IMR-90 (cell line): ENCODE results near the gene PTGES2. TPM values are rescaled to one million over a fixed set of nuclear protein-coding genes. Genes with fewer than 3 reads are reported as not detected.

ENCODE experiments used
- ATAC-seq: fragments of 200-7000 bp; cut with Tn5 transposase; 2 replicates; pipeline ENCODE4 v1.9.1; 2020; ENCODE audit warnings: low read depth, mild to moderate bottlenecking, moderate library complexity
- BruUV-seq: library from RNA; stranded (reverse); fragments of 400-500 nt; replicated peaks from 2 replicates; lab custom pipeline; 2021; lab: Mats Ljungman, UMichigan
- CTCF ChIA-PET: fragments of 300-600 bp; formaldehyde crosslinking; extraction: SDS; loops from one replicate; lab custom pipeline; 2021; ENCODE audit warnings: antibody characterized with exemption; lab: Yijun Ruan, JAX
- POLR2A ChIA-PET: fragments of 300-600 bp; sonication (Branson Sonifier 250); formaldehyde crosslinking; loops from one replicate; lab custom pipeline; 2022; ENCODE audit warnings: antibody characterized with exemption; ENCODE audit not compliant: unreplicated experiment; lab: Charles Lee
- DNase-seq: peaks from one replicate; pipeline ENCODE4 v3.0.0; 2013
- H2AFZ ChIP-seq: replicated peaks from 2 replicates; pipeline ENCODE3; 2013; ENCODE audit warnings: low read length, mild to moderate bottlenecking; ENCODE audit not compliant: poor library complexity
- H2AK5ac ChIP-seq: 2 replicates; pipeline ENCODE4 v1.6.1; 2013; ENCODE audit warnings: low read depth, low read length, inconsistent platforms
- H2AK9ac ChIP-seq: replicated peaks from 2 replicates; pipeline ENCODE3; 2013; ENCODE audit warnings: mild to moderate bottlenecking, low read depth, low read length, moderate library complexity; ENCODE audit not compliant: poor library complexity
- H2BK120ac ChIP-seq: 2 replicates; pipeline ENCODE4 v1.6.1; 2013; ENCODE audit warnings: low read depth, low read length, inconsistent platforms
- H2BK15ac ChIP-seq: 3 replicates; pipeline ENCODE4 v1.6.1; 2013; ENCODE audit warnings: low read depth, low read length, inconsistent platforms
- H2BK20ac ChIP-seq: 2 replicates; pipeline ENCODE4 v1.6.1; 2013; ENCODE audit warnings: low read depth, mild to moderate bottlenecking, inconsistent platforms, low read length, moderate library complexity
- H2BK5ac ChIP-seq: 2 replicates; pipeline ENCODE4 v1.6.1; 2013; ENCODE audit warnings: mild to moderate bottlenecking, low read depth, low read length, inconsistent platforms; ENCODE audit not compliant: poor library complexity, severe bottlenecking
- H3K14ac ChIP-seq: replicated peaks from 2 replicates; pipeline ENCODE4 v1.6.1; 2013; ENCODE audit warnings: low read depth, low read length, inconsistent platforms
- H3K18ac ChIP-seq: 2 replicates; pipeline ENCODE4 v1.6.1; 2013; ENCODE audit warnings: low read depth, low read length, control low read depth
- H3K23ac ChIP-seq: 2 replicates; pipeline ENCODE4 v1.6.1; 2013; ENCODE audit warnings: low read depth, low read length, inconsistent platforms
- H3K27ac ChIP-seq: 2 replicates; pipeline ENCODE4 v1.5.1; 2013; ENCODE audit warnings: mild to moderate bottlenecking, control low read depth, low read length; ENCODE audit not compliant: insufficient read depth
- H3K27me3 ChIP-seq: 2 replicates; pipeline ENCODE4 v1.6.1; 2013; ENCODE audit warnings: low read length; ENCODE audit not compliant: control insufficient read depth, insufficient read depth
- H3K36me3 ChIP-seq: 2 replicates; pipeline ENCODE4 v1.6.1; 2013; ENCODE audit warnings: low read length, mixed read lengths; ENCODE audit not compliant: control insufficient read depth, insufficient read depth
- H3K4ac ChIP-seq: 2 replicates; pipeline ENCODE4 v1.6.1; 2013; ENCODE audit warnings: low read depth, low read length, inconsistent platforms
- H3K4me1 ChIP-seq: 2 replicates; pipeline ENCODE4 v1.6.1; 2013; ENCODE audit warnings: low read length, mixed read lengths; ENCODE audit not compliant: control insufficient read depth, insufficient read depth
- H3K4me2 ChIP-seq: 2 replicates; pipeline ENCODE4 v1.6.1; 2013; ENCODE audit warnings: low read depth, mild to moderate bottlenecking, control low read depth, low read length, moderate library complexity
- H3K4me3 ChIP-seq: 2 replicates; pipeline ENCODE4 v1.5.1; 2013; ENCODE audit warnings: low read depth, mild to moderate bottlenecking, control low read depth, low read length, moderate library complexity; ENCODE audit not compliant: insufficient read depth
- H3K56ac ChIP-seq: 2 replicates; pipeline ENCODE4 v1.6.1; 2013; ENCODE audit warnings: low read length, inconsistent platforms; ENCODE audit not compliant: insufficient read depth; ENCODE audit errors: extremely low read depth
- H3K79me1 ChIP-seq, 2 experiments: 2 replicates each; pipeline ENCODE4 v1.6.1; 2013; ENCODE audit warnings: low read length in 2 of 2, inconsistent platforms in 1 of 2, low read depth in 1 of 2
- H3K9ac ChIP-seq: 2 replicates; pipeline ENCODE4 v1.6.1; 2013; ENCODE audit warnings: low read depth, low read length, control low read depth
- H3K9me1 ChIP-seq: 2 replicates; pipeline ENCODE4 v1.6.1; 2013; ENCODE audit warnings: low read length, inconsistent platforms; ENCODE audit not compliant: insufficient read depth
- H3K9me3 ChIP-seq: 2 replicates; pipeline ENCODE4 v1.6.1; 2013; ENCODE audit warnings: low read length; ENCODE audit not compliant: control insufficient read depth, insufficient read depth
- H4K20me1 ChIP-seq: 2 replicates; pipeline ENCODE4 v1.6.1; 2013; ENCODE audit warnings: low read length, inconsistent platforms; ENCODE audit not compliant: insufficient read depth
- H4K5ac ChIP-seq: 2 replicates; pipeline ENCODE4 v1.6.1; 2013; ENCODE audit warnings: mild to moderate bottlenecking, low read depth, low read length, control low read depth
- H4K8ac ChIP-seq, 2 experiments: 2 replicates each; pipeline ENCODE4 v1.6.1; 2013; ENCODE audit warnings: low read depth in 2 of 2, low read length in 2 of 2, control low read depth in 1 of 2, inconsistent platforms in 1 of 2
- H4K91ac ChIP-seq: 2 replicates; pipeline ENCODE4 v1.6.1; 2013; ENCODE audit warnings: low read depth, low read length, inconsistent platforms; ENCODE audit not compliant: insufficient read depth
- CHD1 ChIP-seq: IDR thresholded peaks from 2 replicates; pipeline ENCODE4 v1.6.1; 2012; ENCODE audit warnings: low read depth, low read length, improper control_type of control experiment
- MXI1 ChIP-seq: IDR thresholded peaks from 2 replicates; pipeline ENCODE4 v1.6.1; 2012; ENCODE audit warnings: low read depth, mild to moderate bottlenecking, low read length, moderate library complexity, borderline replicate concordance
- WGBS, 2 experiments: methylation state at CpG; one replicate each; pipeline versions ENCODE4 v1.1.5 to v1.1.7; 2013; ENCODE audit warnings: missing lambda C conversion rate in 2 of 2; ENCODE audit not compliant: insufficient read length in 1 of 2; ENCODE audit errors: extremely low coverage in 2 of 2; 5-methylcytosine and 5-hydroxymethylcytosine counted together
- dilution Hi-C: fragments of 300-500 bp; cut with HindIII; formaldehyde crosslinking; loops from one replicate; pipeline ENCODE4 v1.14.3; 2018; ENCODE audit warnings: low sequenced_read_pairs; ENCODE audit not compliant: unreplicated experiment
- in situ Hi-C: fragments of 300-500 bp; cut with MboI; formaldehyde crosslinking; loops from 3 replicates; pipeline ENCODE4 v1.14.3; 2019; ENCODE audit warnings: low sequenced_read_pairs, inconsistent platforms, mixed read lengths
- intact Hi-C: fragments of 100-400 bp; cut with micrococcal nuclease; formaldehyde crosslinking; loops from 2 replicates; pipeline ENCODE4 v1.10.0; 2022
- polyA plus RNA-seq, 3 experiments: library from polyadenylated mRNA; depleted of rRNA; stranded (reverse); fragments of >200 nt; gene quantifications; 2 replicates each; pipeline ENCODE4 v1.2.3, GENCODE V29; 2012; ENCODE audit warnings: low replicate concordance in 1 of 3
- total RNA-seq: library from RNA; depleted of rRNA; stranded (reverse); fragments of >200 nt; gene quantifications from 2 replicates; pipeline ENCODE4 v1.2.3, GENCODE V29; 2012
- TF ChIP-seq, protein P1 (sequence below): conservative IDR thresholded peaks from 2 replicates; pipeline ENCODE4 v1.5.1; 2012; ENCODE audit warnings: mild to moderate bottlenecking, low read depth, low read length, improper control_type of control experiment

PTGES2 gene
- total and polyA plus RNA-seq, 2 of the 4 experiments (the other 2 are of a cell fraction) = 100 to 107 TPM

DNA sequence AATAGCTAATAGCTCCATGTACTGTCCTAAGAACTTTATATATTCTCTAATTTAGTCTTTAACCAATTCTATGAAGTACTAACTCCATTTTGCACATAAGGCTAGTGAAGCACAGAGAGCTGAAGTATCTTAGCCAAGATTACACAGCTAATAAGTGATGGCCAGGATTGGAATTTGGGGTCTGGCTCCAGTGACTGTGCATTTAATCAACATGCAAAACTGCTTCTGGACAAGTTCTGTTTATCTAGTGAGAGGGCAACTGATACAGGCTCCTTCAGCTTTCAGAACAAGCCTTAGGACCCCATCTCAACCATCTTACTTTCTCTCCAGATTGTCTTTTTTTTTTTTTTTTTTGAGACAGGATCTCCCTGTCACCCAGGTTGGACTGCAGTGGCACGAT, 38.2 kb downstream of the PTGES2 start:
- H4K91ac ChIP-seq = no peak overlapping the region
- peaks cover 25 to 69% of the 10 kb centered on the region in 2 experiments for H3K79me1 ChIP-seq
- ATAC-seq = no peak
- H3K36me3 ChIP-seq = no peaks in the 10 kb centered on the region
- no peak overlapping the region for H2BK120ac ChIP-seq
- WGBS, 2 experiments = no CpG with 5 or more reads among the region's 1 CpG
- TF ChIP-seq CHD1 = no peak
- TF ChIP-seq, protein P1, sequence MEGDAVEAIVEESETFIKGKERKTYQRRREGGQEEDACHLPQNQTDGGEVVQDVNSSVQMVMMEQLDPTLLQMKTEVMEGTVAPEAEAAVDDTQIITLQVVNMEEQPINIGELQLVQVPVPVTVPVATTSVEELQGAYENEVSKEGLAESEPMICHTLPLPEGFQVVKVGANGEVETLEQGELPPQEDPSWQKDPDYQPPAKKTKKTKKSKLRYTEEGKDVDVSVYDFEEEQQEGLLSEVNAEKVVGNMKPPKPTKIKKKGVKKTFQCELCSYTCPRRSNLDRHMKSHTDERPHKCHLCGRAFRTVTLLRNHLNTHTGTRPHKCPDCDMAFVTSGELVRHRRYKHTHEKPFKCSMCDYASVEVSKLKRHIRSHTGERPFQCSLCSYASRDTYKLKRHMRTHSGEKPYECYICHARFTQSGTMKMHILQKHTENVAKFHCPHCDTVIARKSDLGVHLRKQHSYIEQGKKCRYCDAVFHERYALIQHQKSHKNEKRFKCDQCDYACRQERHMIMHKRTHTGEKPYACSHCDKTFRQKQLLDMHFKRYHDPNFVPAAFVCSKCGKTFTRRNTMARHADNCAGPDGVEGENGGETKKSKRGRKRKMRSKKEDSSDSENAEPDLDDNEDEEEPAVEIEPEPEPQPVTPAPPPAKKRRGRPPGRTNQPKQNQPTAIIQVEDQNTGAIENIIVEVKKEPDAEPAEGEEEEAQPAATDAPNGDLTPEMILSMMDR = no peak
- TF ChIP-seq MXI1 = no peak
- CTCF ChIA-PET = interaction anchor here (2.3 kb wide), 1 partner anchor 28 kb away, joined by 6 read pairs; no protein-coding TSS in a partner anchor
- no peak overlapping the region for H3K56ac ChIP-seq
- BruUV-seq = no TSS peak
- no peak overlapping the region for H2BK15ac ChIP-seq
- H3K9me1 ChIP-seq = peaks cover 5% of the 10 kb centered on the region
- H3K9me3 ChIP-seq = no peaks in the 10 kb centered on the region
- no peak for DNase-seq
- POLR2A ChIA-PET = no interaction called here
- in situ Hi-C loops = no loop called here
- H2AK9ac ChIP-seq = no peak overlapping the region
- no peak overlapping the region for H3K4me2 ChIP-seq
- intact Hi-C loops = no loop called here
- H2AFZ ChIP-seq = no peak overlapping the region
- H3K27ac ChIP-seq = no peak overlapping the region
- H3K9ac ChIP-seq = no peak overlapping the region
- no peak overlapping the region for H3K4me3 ChIP-seq
- no peak overlapping the region for H4K8ac ChIP-seq
- H2BK5ac ChIP-seq = no peak overlapping the region
- H3K18ac ChIP-seq = no peak overlapping the region
- peaks cover 23% of the 10 kb centered on the region for H3K4me1 ChIP-seq
- H3K4ac ChIP-seq = no peak overlapping the region
- no peak overlapping the region; the same call in 1 of the 2 replicates for H2AK5ac ChIP-seq
- H3K14ac ChIP-seq = no peak overlapping the region
- H3K27me3 ChIP-seq = no peaks in the 10 kb centered on the region
- H3K23ac ChIP-seq = no peak overlapping the region
- no peak overlapping the region for H2BK20ac ChIP-seq
- dilution Hi-C loops = no loop called here
- H4K20me1 ChIP-seq = peaks cover 4% of the 10 kb centered on the region; the same call in 1 of the 2 replicates
- H4K5ac ChIP-seq = no peak overlapping the region
